Neuronal stem cell (in vitro differentiated cells): Measurements from ENCODE around the gene KIF18B.

Experiments used
- DNase-seq: peaks from one replicate; pipeline ENCODE4 v3.0.0-alpha.2; 2013; ENCODE audit warnings: low spot score
- H2AFZ ChIP-seq: one replicate; pipeline ENCODE4 v1.6.1; 2013; ENCODE audit warnings: mild to moderate bottlenecking, low read length, inconsistent platforms
- H2AK5ac ChIP-seq: 2 replicates; pipeline ENCODE4 v1.6.1; 2013; ENCODE audit warnings: low read depth, mild to moderate bottlenecking, inconsistent platforms, low read length, moderate library complexity, mixed read lengths
- H2BK120ac ChIP-seq: 2 replicates; pipeline ENCODE4 v1.6.1; 2013; ENCODE audit warnings: low read depth, mild to moderate bottlenecking, inconsistent platforms, low read length, moderate library complexity, mixed read lengths
- H2BK12ac ChIP-seq: one replicate; pipeline ENCODE4 v1.6.1; 2013; ENCODE audit warnings: low read length, inconsistent platforms
- H2BK15ac ChIP-seq: 2 replicates; pipeline ENCODE4 v1.6.1; 2013; ENCODE audit warnings: mild to moderate bottlenecking, low read length, inconsistent platforms, mixed read lengths
- H2BK5ac ChIP-seq: one replicate; pipeline ENCODE4 v1.6.1; 2013; ENCODE audit warnings: inconsistent platforms, mild to moderate bottlenecking, low read length, moderate library complexity
- H3K14ac ChIP-seq: one replicate; pipeline ENCODE4 v1.6.1; 2013; ENCODE audit warnings: low read length, inconsistent platforms
- H3K18ac ChIP-seq: 2 replicates; pipeline ENCODE4 v1.6.1; 2013; ENCODE audit warnings: low read length, inconsistent platforms
- H3K23ac ChIP-seq: 2 replicates; pipeline ENCODE4 v1.6.1; 2013; ENCODE audit warnings: low read depth, mild to moderate bottlenecking, mixed read lengths, low read length, inconsistent platforms; ENCODE audit not compliant: poor library complexity
- H3K27ac ChIP-seq: replicated peaks from 3 replicates; pipeline ENCODE4 v1.5.1; 2013; ENCODE audit warnings: low read length, inconsistent platforms
- H3K27me3 ChIP-seq, 3 experiments: 2 replicates each; pipeline ENCODE4 v1.6.1; 2013; ENCODE audit warnings: low read length in 3 of 3, mild to moderate bottlenecking in 2 of 3, inconsistent platforms in 1 of 3, low read depth in 1 of 3, mixed read lengths in 1 of 3, moderate library complexity in 1 of 3; ENCODE audit not compliant: control insufficient read depth in 3 of 3, insufficient read depth in 3 of 3
- H3K36me3 ChIP-seq, 2 donors: replicated peaks in 1 of 2; 2 replicates each; pipeline ENCODE4 v1.6.1; 2013; ENCODE audit warnings: low read length in 2 of 2; ENCODE audit not compliant: control insufficient read depth in 2 of 2, insufficient read depth in 2 of 2
- H3K4ac ChIP-seq: 2 replicates; pipeline ENCODE4 v1.6.1; 2013; ENCODE audit warnings: inconsistent platforms, mild to moderate bottlenecking, low read length, moderate library complexity
- H3K4me1 ChIP-seq, 2 donors: 1 replicate in 1 of 2; 2 replicates in 1 of 2; pipeline ENCODE4 v1.6.1; 2013; ENCODE audit warnings: low read length in 2 of 2, low read depth in 1 of 2; ENCODE audit not compliant: control insufficient read depth in 2 of 2, insufficient read depth in 1 of 2
- H3K4me2 ChIP-seq: one replicate; pipeline ENCODE4 v1.6.1; 2013; ENCODE audit warnings: mild to moderate bottlenecking, low read length, inconsistent platforms; ENCODE audit not compliant: insufficient read depth, poor library complexity, severe bottlenecking
- H3K4me3 ChIP-seq, 2 donors: 2 replicates each; pipeline ENCODE4 v1.5.1; 2013; ENCODE audit warnings: low read length in 2 of 2, mild to moderate bottlenecking in 2 of 2, inconsistent platforms in 1 of 2, moderate library complexity in 1 of 2
- H3K79me1 ChIP-seq: one replicate; pipeline ENCODE4 v1.6.1; 2013; ENCODE audit warnings: low read depth, mild to moderate bottlenecking, inconsistent platforms, low read length, moderate library complexity
- H3K9ac ChIP-seq: one replicate; pipeline ENCODE4 v1.6.1; 2013; ENCODE audit warnings: mild to moderate bottlenecking, low read depth, low read length, inconsistent platforms; ENCODE audit not compliant: poor library complexity
- H3K9me3 ChIP-seq, 2 donors: replicated peaks in 1 of 2; 2 replicates each; pipeline versions ENCODE3 to v1.6.1; 2013; ENCODE audit warnings: low read length in 2 of 2, mild to moderate bottlenecking in 2 of 2, inconsistent platforms in 1 of 2, low read depth in 1 of 2, mixed read lengths in 1 of 2, moderate library complexity in 1 of 2; ENCODE audit not compliant: control insufficient read depth in 2 of 2, insufficient read depth in 1 of 2
- H4K8ac ChIP-seq: one replicate; pipeline ENCODE4 v1.6.1; 2013; ENCODE audit warnings: low read depth, mild to moderate bottlenecking, inconsistent platforms, low read length, moderate library complexity
- H4K91ac ChIP-seq: one replicate; pipeline ENCODE4 v1.6.1; 2013; ENCODE audit warnings: low read length, low read depth, mild to moderate bottlenecking, inconsistent platforms; ENCODE audit not compliant: poor library complexity
- WGBS, 2 donors: extraction: QIAGEN DNeasy Blood & Tissue Kit; methylation state at CpG; one replicate each; pipeline ENCODE4 v1.1.7; 2013; ENCODE audit warnings: missing lambda C conversion rate in 2 of 2, mixed read lengths in 1 of 2; ENCODE audit not compliant: insufficient read length in 2 of 2, insufficient replicate concordance in 1 of 2; ENCODE audit errors: extremely low coverage in 2 of 2; 5-methylcytosine and 5-hydroxymethylcytosine counted together

Gene KIF18B

DNA sequence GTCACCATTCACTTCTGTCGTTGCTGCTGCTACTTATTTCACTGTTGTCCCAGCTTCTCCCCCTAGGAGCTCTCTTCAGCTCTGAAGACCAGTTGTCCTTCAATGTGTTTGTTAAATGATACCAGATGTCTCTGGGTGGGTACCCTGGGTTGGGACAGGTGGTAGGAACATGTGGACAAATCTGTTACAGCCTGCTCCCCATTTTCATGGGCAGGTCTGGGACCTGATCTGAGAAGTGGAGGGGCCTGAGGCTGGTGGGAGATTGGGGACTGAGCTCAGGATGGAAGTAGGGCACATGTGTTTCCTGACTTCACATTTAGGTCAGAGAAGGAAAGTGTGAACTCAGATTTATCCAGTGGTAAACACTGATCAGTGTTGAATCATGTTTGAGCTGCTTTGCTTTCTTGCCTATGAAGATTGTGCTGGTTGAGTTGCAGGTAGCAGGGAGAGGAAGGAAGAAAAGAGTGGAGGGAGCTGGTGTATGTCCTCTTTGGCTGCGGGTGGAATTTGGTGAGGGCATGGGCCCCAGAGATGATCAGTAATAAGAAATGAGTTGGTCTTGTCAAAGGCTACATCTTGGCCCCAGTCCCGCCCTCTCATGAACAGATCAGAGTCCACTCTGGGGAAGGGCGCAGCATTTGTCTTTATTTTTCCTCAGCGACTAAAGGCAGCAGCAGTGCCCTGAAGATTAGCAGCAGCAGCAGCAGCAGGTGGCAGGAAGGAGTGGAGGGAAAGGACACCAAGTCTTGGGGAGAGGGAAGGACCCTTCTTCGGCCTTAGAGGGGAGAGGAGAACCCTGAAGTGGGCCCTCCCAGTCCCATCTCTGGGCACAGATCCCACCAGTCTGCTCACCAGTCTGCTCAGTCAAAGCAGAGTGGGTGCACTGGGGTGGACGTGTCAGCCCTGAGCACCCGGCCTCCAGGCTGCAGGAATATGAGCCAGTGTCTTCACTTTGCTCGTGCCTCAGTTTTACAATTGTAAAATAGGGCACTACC lies 42.3 kb downstream of the KIF18B start:
- peak overlapping the region; percentile 49 for H2AFZ ChIP-seq
- no peak overlapping the region for H2BK120ac ChIP-seq
- H3K23ac ChIP-seq: no peak overlapping the region
- no peak for DNase-seq
- H3K36me3 ChIP-seq: peaks cover 0 to 2% of the 10 kb centered on the region in 2 donors
- no peak overlapping the region for H3K4ac ChIP-seq
- H3K9me3 ChIP-seq: no peaks in the 10 kb centered on the region
- no peak overlapping the region for H3K18ac ChIP-seq
- H3K27ac ChIP-seq: no peak overlapping the region
- H3K79me1 ChIP-seq: no peaks in the 10 kb centered on the region
- H3K4me2 ChIP-seq: no peak overlapping the region
- no peak overlapping the region for H2AK5ac ChIP-seq
- peaks cover 0 to 2% (median 2%) of the 10 kb centered on the region in 3 experiments for H3K27me3 ChIP-seq
- H3K9ac ChIP-seq: no peak overlapping the region
- H3K4me3 ChIP-seq: no peak overlapping the region
- WGBS, 2 donors: no CpG with 5 or more reads among the region's 9 CpGs
- H2BK12ac ChIP-seq: no peak overlapping the region
- no peak overlapping the region for H2BK15ac ChIP-seq
- peak overlapping the region; percentile 1 for H2BK5ac ChIP-seq
- H4K91ac ChIP-seq: no peak overlapping the region
- no peak overlapping the region for H3K14ac ChIP-seq
- H3K4me1 ChIP-seq: peaks cover 1 to 22% of the 10 kb centered on the region in 2 donors
- H4K8ac ChIP-seq: no peak overlapping the region

DNA sequence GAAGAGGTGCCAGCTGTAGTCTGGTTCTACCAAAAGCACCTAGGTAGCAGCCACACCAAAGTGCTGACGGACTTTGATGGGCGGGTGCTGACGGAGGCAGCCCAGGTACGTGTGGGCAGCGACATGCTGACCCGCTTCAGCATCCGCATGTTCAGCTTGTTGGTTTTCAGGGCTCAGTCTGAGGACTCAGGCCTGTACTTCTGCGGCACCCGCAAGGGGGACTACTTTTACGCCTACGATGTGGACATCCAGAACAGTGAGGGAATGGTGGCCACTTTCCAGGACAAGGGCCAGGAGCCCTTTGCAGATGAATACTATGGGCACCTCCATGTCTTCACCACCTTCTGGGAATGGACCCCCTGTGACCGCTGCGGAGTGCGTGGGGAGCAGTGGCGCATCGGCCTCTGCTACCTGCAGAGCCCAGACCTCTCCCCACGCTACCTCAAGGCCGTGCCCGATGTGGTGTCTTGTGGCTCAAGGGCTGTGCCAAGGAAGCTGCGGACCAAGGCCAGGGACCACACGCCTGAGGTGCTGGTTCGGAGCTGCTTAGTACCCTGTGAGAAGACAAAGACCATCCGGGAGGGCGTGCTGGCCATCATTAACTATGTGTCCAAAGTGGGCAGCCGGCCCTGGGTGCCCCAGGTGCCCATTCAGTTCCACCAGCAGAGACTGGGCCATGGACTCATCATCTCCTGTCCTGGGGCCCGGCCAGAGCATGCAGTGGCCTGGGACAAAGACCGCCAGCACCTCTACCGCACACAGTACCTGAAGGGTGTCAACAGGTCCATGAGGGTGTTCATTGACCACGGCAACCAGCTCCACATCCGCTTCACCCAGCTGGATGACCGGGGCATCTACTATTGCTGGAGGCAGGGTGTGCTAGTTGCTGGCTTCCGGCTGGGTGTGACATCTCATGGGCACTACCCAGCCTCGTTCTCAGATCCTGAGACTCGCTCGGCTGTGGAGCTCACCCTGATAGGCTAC lies 43.3 kb downstream of the KIF18B start:
- Histone ChIP-seq H2BK120ac (no peak overlapping the region), H3K9ac (peak overlapping the region; percentile 2), H3K27ac (no peak overlapping the region), H2BK15ac (no peak overlapping the region), H2BK5ac (no peak overlapping the region), H4K8ac (no peak overlapping the region), H3K79me1 (no peaks in the 10 kb centered on the region), H3K9me3 (no peaks in the 10 kb centered on the region), H3K18ac (no peak overlapping the region), H3K4me3 (no peak overlapping the region), H2AK5ac (no peak overlapping the region), H3K4ac (no peak overlapping the region), H3K14ac (no peak overlapping the region), H2BK12ac (no peak overlapping the region), H3K4me2 (no peak overlapping the region), H3K4me1 (peaks cover 1 to 17% of the 10 kb centered on the region in 2 donors), H3K23ac (peak overlapping the region; percentile 18), H2AFZ (no peak overlapping the region), H4K91ac (no peak overlapping the region), H3K27me3 (peaks cover 0 to 2% (median 0%) of the 10 kb centered on the region in 3 experiments), H3K36me3 (peaks cover 0 to 2% of the 10 kb centered on the region in 2 donors)
- no CpG with 5 or more reads among the region's 35 CpGs for WGBS, 2 donors
- DNase-seq: no peak

DNA sequence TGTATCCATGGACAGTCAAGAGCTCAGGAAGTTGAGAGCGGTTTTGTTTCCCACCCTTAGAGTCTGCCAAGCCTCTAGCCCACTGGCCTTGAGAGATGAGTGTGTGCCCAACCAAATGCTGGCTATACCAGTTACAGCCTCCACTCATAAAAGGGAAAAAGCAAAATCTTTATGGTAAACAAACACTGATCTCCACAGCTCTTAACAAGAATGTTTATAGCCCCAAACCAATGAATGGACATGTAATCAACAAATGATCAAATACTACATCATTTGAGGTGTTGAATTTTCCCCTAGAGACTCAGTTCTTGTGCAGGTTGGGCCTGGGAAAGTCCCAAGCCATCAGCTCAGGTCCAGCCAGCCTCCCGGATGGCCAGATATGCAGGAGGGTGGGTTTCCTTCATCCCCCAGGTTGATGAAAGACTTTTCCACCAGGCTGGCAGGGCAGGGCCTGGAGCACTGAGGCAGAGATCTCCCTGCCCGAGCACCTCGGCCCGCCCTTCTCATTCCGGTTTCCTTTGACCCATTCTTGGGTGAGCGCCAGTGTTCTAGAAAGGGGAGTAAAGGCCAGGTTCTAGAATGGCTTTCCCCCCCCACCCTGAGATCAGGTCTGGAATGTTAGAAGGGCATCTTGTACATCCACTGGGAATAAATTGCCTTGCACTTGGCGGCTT lies 44.4 kb downstream of the KIF18B start:
- H2BK120ac ChIP-seq: no peak overlapping the region
- no peak overlapping the region for H3K27ac ChIP-seq
- WGBS, 2 donors: no CpG with 5 or more reads among the region's 8 CpGs
- H3K14ac ChIP-seq: no peak overlapping the region
- H2BK12ac ChIP-seq: no peak overlapping the region
- H3K18ac ChIP-seq: no peak overlapping the region
- no peak overlapping the region for H3K4me3 ChIP-seq
- H3K4me2 ChIP-seq: no peak overlapping the region
- no peak overlapping the region for H2BK15ac ChIP-seq
- no peaks in the 10 kb centered on the region for H3K9me3 ChIP-seq
- H3K27me3 ChIP-seq: peaks cover 0 to 2% (median 0%) of the 10 kb centered on the region in 3 experiments
- no peak overlapping the region for H4K8ac ChIP-seq
- no peak overlapping the region for H2AFZ ChIP-seq
- H3K9ac ChIP-seq: no peak overlapping the region
- H3K23ac ChIP-seq: no peak overlapping the region
- no peak overlapping the region for H4K91ac ChIP-seq
- H3K4me1 ChIP-seq: peaks cover 1 to 17% of the 10 kb centered on the region in 2 donors
- no peak for DNase-seq
- peaks cover 5% of the 10 kb centered on the region for H3K79me1 ChIP-seq
- no peak overlapping the region for H2BK5ac ChIP-seq
- H3K4ac ChIP-seq: no peak overlapping the region
- H2AK5ac ChIP-seq: no peak overlapping the region
- H3K36me3 ChIP-seq: peaks cover 0 to 2% of the 10 kb centered on the region in 2 donors
